Neural cell (in vitro differentiated cells): ENCODE data around the gene MTPN.

Experiments used
- CTCF ChIP-seq: fragments of 450-650 bp; IDR thresholded peaks from 2 replicates; pipeline ENCODE4 v1.5.1; 2014; ENCODE audit warnings: antibody characterized with exemption, mild to moderate bottlenecking, moderate library complexity; ENCODE audit not compliant: poor library complexity, severe bottlenecking
- POLR2AphosphoS5 ChIP-seq: IDR thresholded peaks from 2 replicates; pipeline ENCODE4 v1.6.1; 2012
- TAF1 ChIP-seq: IDR thresholded peaks from 2 replicates; pipeline ENCODE4 v1.6.1; 2012; ENCODE audit warnings: low read depth

GRCh38 chr7:135950429-135950828, 26.7 kb downstream of the MTPN start:
- TF ChIP-seq CTCF, result no peak
- no peak for TF ChIP-seq POLR2AphosphoS5
- no peak for TF ChIP-seq TAF1
